GM21619 (cell line): Measurements from ENCODE around the gene BAIAP2.

ENCODE experiments used
- ATAC-seq: cut with Tn5 transposase; IDR thresholded peaks from one replicate; pipeline ENCODE4 v1.9.1; 2021; ENCODE audit not compliant: unreplicated experiment

Gene BAIAP2

GRCh38 chr17:81034779-81035520 is at the start of gene BAIAP2:
BAIAP2 (plus strand) TSS chr17:81035151; CDS start chr17:81035255, 104 bp downstream.
- peak; percentile 44 for ATAC-seq

- no peak for ATAC-seq
These were observed 48.9 kb upstream of the BAIAP2 start for GRCh38 chr17:80986046-80986445.

- no peak for ATAC-seq
These were observed 48.0 kb upstream of the BAIAP2 start for GRCh38 chr17:80986816-80987475.

DNA sequence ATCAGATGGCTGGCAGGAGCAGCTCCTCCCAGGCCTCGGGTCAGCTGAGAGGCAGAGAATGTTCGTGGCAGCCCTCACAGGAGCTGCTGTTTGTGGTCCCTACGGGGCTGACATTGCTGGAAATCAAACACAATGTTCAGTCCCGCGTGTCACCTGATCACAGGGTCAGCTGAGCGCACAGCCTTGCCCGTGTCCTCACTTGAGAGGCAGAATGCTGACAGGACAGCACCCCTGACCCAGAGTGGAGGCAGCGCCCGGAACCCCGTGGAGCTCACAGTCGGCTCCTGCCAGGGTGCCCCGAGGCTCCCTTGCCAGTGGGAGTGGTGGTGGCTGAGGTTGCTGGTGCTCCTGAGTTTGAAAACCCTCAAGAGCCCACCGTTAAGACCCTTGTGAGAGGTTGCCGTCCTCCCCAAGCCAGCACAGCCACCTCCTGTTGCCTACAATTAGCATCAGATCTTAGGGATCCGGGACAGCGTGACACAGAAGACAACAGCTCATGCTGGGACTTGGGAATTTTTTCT is 47.0 kb upstream of the BAIAP2 start:
- ATAC-seq = no peak

GRCh38 chr17:80989586-80989913 is 45.4 kb upstream of the BAIAP2 start:
- ATAC-seq = no peak

DNA sequence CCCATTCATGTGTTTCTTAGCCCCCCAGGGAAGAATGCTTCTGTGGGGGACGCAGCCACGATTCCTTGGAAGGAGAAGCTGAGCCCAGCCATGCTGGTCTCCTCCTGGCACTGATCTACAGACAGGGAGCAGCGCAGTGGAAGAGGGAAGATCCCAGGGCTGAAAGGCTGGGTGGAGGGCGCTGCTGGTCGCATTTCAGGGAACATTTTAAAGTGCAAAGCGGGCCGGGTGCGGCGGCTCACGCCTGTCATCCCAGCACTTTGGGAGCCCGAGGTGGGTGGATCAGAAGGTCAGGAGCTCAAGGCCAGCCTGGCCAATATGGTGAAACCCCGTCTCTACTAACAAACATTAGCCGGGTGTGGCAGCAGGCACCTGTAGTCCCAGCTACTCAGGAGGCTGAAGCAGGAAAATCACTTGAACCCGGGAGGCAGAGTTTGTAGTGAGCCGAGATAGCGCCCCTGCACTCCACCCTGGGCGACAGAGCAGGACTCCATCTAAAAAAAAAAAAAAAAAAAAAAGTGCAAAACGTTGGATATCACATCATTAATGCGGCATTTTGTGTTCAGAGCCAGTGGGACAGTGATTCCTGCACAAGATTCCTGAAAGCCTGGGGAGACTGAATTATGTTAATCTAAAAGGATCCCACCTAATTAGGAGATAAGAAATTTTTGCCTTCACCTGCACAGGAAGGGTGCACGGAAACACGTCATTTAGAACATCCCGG is 43.9 kb upstream of the BAIAP2 start:
- no peak for ATAC-seq

DNA sequence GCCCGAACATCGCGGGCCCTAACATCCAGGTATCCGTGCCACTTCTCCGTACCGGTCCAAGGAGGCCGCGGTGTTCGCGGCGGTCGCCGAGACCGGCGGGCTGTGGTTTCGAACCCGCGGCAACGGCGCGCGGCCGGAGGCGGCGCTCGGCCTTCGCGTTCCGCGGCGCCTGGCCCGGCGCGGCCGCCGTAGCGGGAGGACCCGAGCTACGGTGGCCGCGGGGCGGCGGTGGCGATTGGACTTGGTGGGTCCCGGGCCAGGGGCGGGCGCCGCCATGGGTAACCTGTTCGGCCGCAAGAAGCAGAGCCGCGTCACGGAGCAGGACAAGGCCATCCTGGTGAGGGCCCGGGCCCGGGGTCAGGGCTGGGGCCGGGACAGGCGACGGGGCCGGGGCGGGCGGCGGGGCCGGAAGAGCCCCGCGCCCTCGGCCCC is 43.3 kb upstream of the BAIAP2 start, which contains the start of gene CHMP6:
Gene CHMP6, plus strand, starts transcription at position 197 of the 432 bp plus-strand sequence. Its CDS starts 78 bp downstream, at position 275.
- ATAC-seq = no peak

- ATAC-seq = no peak
These were observed 42.6 kb upstream of the BAIAP2 start for GRCh38 chr17:80992077-80992947.

GRCh38 chr17:80992948-80993624 is 41.9 kb upstream of the BAIAP2 start:
- ATAC-seq = no peak

- ATAC-seq = no peak
These were observed 39.8 kb upstream of the BAIAP2 start for GRCh38 chr17:80995131-80995530.

DNA sequence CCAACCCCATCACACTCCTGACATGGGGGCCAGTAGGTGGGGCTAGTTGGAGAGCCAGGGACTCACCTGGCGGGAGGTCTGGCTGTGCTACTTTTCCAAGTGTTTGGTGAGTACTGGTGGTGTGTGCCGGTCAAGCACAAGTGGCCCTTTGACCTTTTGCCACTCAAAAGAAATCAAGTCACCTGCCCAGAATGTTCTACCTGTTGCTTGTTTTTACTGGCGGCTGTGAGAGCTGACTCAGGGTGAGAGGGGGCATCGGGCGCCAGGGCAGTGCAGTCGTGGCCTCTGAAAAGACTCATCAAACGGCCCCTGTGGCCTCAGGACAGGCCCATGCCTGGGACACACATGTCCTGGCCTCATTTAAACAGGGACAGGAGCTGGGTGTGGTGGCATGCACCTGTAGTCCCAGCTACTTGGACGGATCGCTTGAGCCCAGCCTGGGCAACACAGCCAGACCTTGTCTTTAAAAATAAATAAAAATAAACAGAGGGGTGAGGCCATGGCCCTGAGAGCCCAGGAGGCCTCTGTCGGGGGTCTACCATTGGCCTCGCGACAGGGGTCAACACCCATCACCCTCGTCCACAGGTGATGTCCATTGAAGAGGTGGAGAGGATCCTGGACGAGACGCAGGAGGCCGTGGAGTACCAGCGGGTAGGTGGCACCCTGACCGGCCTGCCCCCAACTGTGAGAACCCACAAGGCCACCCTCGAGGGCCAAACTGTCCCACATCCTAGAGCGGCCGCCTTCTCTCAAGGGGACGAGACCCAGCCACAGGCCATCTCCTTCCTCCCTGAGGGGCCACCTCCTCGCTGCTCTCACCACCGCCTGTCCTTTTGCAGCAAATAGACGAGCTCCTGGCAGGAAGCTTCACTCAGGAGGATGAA is 38.3 kb upstream of the BAIAP2 start:
- ATAC-seq = no peak

GRCh38 chr17:80997424-80998117 is 37.4 kb upstream of the BAIAP2 start:
- ATAC-seq = no peak

- no peak for ATAC-seq
These were observed 36.7 kb upstream of the BAIAP2 start for GRCh38 chr17:80998118-80998747.

DNA sequence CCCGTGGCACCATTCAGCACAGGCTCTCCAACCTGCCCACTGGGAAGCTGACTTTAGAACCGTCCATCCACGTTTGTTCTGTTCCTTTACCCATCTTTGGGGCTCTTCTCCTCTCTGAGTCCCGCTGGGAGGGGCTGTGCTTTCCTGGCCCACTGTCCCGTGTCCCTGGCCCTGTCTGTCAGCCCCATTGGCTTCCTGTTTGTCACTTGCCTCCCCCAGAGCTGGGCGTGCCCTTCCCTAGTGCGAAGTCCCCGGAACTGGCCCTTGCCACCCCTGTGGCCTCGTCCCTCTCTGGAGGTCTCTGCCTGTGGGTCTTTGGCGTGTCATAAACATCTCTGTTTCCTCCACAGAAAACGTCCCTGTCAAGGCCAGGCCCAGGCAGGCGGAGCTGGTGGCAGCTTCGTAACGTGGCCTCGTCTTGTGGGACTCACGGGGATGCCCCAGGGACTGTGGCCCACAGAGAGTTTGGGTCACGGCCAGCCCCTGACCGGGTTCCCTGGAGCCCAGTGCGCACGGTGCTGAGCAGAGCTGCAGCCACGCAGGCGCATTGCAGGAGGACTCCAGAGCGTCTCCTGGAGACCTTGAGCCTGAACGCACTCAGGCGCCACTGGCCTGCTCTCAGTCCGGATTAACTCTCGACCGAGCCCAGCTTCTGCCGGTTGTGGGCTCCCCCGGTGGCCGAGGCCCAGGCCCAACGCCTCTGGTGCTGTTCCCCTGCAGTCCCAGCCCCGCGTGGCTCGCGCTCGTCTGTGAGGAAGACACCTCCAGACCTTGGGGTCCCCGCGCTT is 36.0 kb upstream of the BAIAP2 start:
- no peak for ATAC-seq

GRCh38 chr17:80999536-81000333 is 35.2 kb upstream of the BAIAP2 start:
- no peak for ATAC-seq

DNA sequence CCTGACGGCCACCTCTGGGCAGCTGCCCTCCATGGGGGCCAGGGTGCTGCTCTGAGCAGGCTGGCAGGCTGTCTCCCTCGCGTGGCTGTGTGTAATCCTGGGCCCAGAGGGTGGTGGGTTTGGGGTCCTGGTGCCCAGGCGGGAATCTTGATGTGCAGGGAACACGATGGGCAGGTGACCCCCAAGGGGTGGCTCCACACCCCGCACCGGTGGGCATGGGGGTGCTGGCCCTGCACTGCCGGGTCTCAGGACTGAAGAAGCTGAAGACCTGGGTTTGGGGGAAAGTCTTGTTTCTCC is 34.7 kb upstream of the BAIAP2 start:
- no peak for ATAC-seq
